Measurements from ENCODE around the gene BAIAP2L1.
"Not testable (repeated sequence)": the region's sequence is repeated elsewhere in the genome, so short reads cannot be mapped to it uniquely, and the experiment has no call there.

The BAIAP2L1 gene

DNA sequence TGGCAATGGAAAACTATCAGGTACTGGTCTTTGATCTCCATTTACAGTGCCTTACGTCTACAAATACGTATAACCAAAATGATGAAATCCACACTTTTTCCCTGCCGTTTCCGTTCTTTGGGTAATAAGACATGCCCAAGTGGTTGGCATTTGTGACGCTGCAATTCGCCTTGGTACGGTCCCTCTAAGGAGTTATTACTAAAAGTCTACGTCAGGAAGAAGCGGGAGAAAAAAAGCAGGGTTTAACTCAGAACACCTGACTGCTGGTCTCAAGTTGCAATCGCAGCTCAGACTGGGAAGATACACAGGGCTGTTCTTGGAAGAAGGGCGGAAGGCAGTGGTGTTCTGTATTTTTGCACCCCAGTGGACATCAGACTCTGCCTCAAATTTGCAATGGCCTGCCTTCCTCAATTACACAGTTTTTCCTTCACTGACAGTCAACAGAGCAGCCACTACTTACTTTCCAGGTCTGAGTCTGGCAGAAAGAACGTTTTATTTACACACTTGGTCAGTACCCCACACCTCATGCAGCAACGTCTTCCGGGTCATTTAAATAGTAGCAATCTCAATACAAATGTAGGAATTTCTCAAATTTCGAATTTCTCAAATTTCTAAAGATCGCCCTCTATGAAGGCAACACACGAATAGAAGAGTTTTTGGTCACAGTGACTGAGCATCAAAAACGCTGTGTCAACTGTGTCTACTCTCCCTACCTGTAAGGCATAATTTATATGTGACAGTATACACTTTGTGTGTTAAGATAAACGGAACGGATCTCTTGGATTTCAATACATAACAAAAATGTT, 2.1 kb downstream of the BAIAP2L1 start:
- FAIRE-seq, result peak; percentile 48
- no peak for TF ChIP-seq PAX5 (IDR thresholded peaks at IDR 0.05; ENCODE audit: insufficient read depth, low read length, severe bottlenecking)
- TF ChIP-seq POLR2A (IDR thresholded peaks at IDR 0.05; ENCODE audit: low read depth, low read length), result no peak
- no peak for TF ChIP-seq SPI1 (IDR thresholded peaks at IDR 0.05; ENCODE audit: low read depth, low read length)
- no peak for TF ChIP-seq POLR2AphosphoS5 (IDR thresholded peaks at IDR 0.05; ENCODE audit: low read depth, low read length)
- no peak for TF ChIP-seq TAF1 (IDR thresholded peaks at IDR 0.05; ENCODE audit: low read depth, low read length)
- no peak for TF ChIP-seq POU2F2 (IDR thresholded peaks at IDR 0.05; ENCODE audit: low read depth, low read length)
- no peak for DNase-seq (ENCODE audit: insufficient read length, low spot score)

DNA sequence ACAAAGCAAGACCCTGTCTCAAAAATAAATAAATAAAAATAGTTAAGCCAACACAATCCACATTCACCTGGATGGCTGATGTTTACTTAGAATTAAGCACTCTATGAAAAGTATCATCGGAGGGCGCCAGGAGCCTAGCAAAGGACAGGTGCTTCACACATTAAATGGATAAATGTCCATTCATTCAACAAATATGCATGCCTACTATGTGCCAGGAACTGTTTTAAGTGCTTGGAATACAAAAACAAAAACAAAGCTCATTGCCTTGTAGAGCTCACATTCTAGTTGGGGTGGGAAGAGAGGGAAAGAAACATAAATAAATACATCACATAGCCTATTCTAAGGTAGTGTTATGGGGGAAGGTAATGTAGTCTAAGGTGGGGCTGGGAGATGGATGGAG, 4.1 kb downstream of the BAIAP2L1 start:
- TF ChIP-seq SPI1 (IDR thresholded peaks at IDR 0.05; ENCODE audit: low read depth, low read length) (no peak), POLR2AphosphoS5 (IDR thresholded peaks at IDR 0.05; ENCODE audit: low read depth, low read length) (no peak), POU2F2 (IDR thresholded peaks at IDR 0.05; ENCODE audit: low read depth, low read length) (no peak), POLR2A (IDR thresholded peaks at IDR 0.05; ENCODE audit: low read depth, low read length) (no peak), PAX5 (IDR thresholded peaks at IDR 0.05; ENCODE audit: insufficient read depth, low read length, severe bottlenecking) (no peak), TAF1 (IDR thresholded peaks at IDR 0.05; ENCODE audit: low read depth, low read length) (no peak)
- DNase-seq (ENCODE audit: insufficient read length, low spot score) (no peak), FAIRE-seq (no peak)

DNA sequence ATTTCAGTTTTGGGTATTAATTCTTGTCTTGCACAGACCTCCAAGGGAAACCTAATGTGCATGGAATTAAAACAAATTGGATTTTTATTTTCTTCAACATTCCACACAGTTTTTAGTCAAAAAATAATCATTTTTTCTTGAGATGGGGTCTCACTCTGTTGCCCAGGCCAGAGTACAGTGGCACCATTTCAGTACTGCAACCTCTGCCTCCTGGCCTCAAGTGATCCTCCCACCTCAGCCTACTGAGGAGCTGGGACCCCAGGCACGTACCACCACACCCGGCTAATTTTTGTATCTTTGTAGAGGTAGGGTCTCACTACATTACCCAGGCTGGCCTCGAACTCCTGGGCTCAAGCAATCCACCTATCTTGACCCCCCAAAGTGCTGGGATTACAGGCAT, 4.9 kb downstream of the BAIAP2L1 start:
- TF ChIP-seq POLR2A (IDR thresholded peaks at IDR 0.05; ENCODE audit: low read depth, low read length) (no peak), TAF1 (IDR thresholded peaks at IDR 0.05; ENCODE audit: low read depth, low read length) (no peak), POU2F2 (IDR thresholded peaks at IDR 0.05; ENCODE audit: low read depth, low read length) (no peak), POLR2AphosphoS5 (IDR thresholded peaks at IDR 0.05; ENCODE audit: low read depth, low read length) (no peak), SPI1 (IDR thresholded peaks at IDR 0.05; ENCODE audit: low read depth, low read length) (no peak), PAX5 (IDR thresholded peaks at IDR 0.05; ENCODE audit: insufficient read depth, low read length, severe bottlenecking) (no peak)
- DNase-seq (ENCODE audit: insufficient read length, low spot score) (no peak), FAIRE-seq (no peak)

DNA sequence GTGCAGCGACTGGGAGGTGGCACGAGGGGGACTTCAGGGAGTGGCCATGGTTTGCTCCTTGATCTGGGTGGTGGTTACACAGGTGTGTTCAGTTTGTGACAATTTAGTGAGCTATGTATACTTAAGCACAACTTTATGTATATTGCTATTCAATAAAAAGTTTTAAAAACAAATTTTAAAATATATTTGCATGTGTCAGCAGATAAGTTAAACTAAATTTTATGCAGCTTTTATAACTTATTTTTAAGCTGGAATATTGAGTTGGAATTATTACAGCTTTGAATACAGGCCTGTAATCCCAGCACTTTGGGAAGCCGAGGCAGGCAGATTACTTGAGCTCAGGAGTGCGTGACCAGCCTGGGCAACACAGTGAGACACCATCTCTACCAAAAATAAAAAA, 5.4 kb downstream of the BAIAP2L1 start:
- TF ChIP-seq POLR2A (IDR thresholded peaks at IDR 0.05; ENCODE audit: low read depth, low read length) (no peak), PAX5 (IDR thresholded peaks at IDR 0.05; ENCODE audit: insufficient read depth, low read length, severe bottlenecking) (no peak), TAF1 (IDR thresholded peaks at IDR 0.05; ENCODE audit: low read depth, low read length) (no peak), SPI1 (IDR thresholded peaks at IDR 0.05; ENCODE audit: low read depth, low read length) (no peak), POU2F2 (IDR thresholded peaks at IDR 0.05; ENCODE audit: low read depth, low read length) (no peak), POLR2AphosphoS5 (IDR thresholded peaks at IDR 0.05; ENCODE audit: low read depth, low read length) (no peak)
- DNase-seq (ENCODE audit: insufficient read length, low spot score) (no peak), FAIRE-seq (no peak)

DNA sequence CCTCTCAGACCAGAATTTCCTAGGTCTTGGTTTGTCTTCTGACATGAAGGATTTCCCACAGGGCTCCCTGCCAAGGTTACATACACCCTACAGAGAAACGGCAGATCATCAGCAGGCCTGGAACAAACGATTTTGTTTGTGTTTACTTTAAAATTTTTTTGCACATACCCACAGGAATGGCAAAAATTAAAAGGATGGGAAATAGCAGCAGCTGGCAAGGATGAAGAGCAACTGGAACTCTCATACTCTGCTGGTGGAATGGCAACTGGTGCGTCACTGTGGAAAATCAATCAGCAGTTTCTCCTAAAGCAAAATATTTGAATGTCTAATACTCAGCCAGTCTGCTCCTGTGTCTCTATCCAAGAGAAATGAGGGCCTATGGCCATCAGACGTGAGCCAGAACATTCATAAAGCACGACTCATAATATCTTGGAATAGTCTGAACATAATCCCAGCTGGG, 6.5 kb downstream of the BAIAP2L1 start:
- FAIRE-seq, result no peak

DNA sequence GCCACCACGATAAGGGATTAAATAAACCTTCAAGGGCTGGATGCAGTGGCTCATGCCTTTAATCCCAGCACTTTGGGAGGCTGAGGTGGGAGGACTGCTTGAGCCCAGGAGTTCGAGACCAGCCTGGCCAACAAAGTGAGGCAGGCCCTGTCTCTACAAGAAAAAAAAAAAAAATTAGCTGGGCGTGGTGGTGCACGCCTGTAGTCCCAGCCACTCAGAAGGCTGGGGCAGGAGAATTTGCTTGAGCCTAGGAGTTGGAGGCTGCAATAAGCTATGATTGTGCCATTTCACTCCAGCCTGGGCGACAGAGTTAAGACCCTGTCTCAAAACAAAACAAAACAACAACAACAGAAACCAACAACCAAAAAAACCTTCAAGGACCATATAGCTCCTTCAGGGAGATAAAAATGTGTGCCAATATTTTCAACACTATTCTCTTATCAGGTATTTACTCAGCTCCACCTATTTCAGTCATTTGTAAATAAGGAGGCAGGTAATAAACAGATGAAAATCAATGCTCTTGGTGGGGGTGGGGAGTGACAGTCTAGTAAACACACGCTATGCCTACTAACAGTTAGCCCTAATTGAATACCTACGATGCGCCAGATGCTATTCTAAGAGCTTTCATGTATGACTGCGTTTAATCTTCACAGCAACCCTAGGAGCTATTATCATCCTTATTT, 13.2 kb downstream of the BAIAP2L1 start:
- FAIRE-seq (no peak), DNase-seq (ENCODE audit: insufficient read length, low spot score) (no peak)
- TF ChIP-seq POLR2A (IDR thresholded peaks at IDR 0.05; ENCODE audit: low read depth, low read length), result no peak
- TF ChIP-seq TAF1 (IDR thresholded peaks at IDR 0.05; ENCODE audit: low read depth, low read length), result no peak
- TF ChIP-seq SPI1 (IDR thresholded peaks at IDR 0.05; ENCODE audit: low read depth, low read length), result no peak
- TF ChIP-seq PAX5 (IDR thresholded peaks at IDR 0.05; ENCODE audit: insufficient read depth, low read length, severe bottlenecking), result no peak
- no peak for TF ChIP-seq POLR2AphosphoS5 (IDR thresholded peaks at IDR 0.05; ENCODE audit: low read depth, low read length)
- TF ChIP-seq POU2F2 (IDR thresholded peaks at IDR 0.05; ENCODE audit: low read depth, low read length), result no peak

More for the DNA sequence above, 6.5 kb downstream of the BAIAP2L1 start:
- no peak for TF ChIP-seq PAX5 (IDR thresholded peaks at IDR 0.05; ENCODE audit: insufficient read depth, low read length, severe bottlenecking)
- no peak for TF ChIP-seq POLR2AphosphoS5 (IDR thresholded peaks at IDR 0.05; ENCODE audit: low read depth, low read length)
- no peak for TF ChIP-seq TAF1 (IDR thresholded peaks at IDR 0.05; ENCODE audit: low read depth, low read length)
- TF ChIP-seq POLR2A (IDR thresholded peaks at IDR 0.05; ENCODE audit: low read depth, low read length), result no peak
- no peak for TF ChIP-seq SPI1 (IDR thresholded peaks at IDR 0.05; ENCODE audit: low read depth, low read length)
- TF ChIP-seq POU2F2 (IDR thresholded peaks at IDR 0.05; ENCODE audit: low read depth, low read length), result no peak
- no peak for DNase-seq (ENCODE audit: insufficient read length, low spot score)

DNA sequence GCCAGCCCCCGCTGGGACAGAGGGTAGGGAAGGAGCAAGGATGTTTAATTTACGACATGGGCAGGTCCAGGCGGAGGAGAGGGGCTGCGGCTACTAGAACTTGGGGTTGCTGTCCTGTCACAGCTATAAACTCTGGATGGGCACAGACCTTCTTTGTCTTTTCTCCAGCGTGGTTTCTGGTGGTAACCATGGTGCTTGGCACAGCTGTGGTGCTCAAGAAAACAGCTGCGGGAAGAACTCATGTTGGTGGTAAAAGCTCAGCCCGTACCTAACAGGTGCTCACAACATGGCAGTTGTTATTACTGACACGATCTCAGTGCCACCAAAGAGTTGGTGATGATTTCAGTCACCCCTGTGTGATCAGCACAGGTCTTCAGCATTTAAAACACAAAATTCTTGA, 13.8 kb downstream of the BAIAP2L1 start:
- DNase-seq (ENCODE audit: insufficient read length, low spot score) (no peak), FAIRE-seq (no peak)
- TF ChIP-seq POLR2AphosphoS5 (IDR thresholded peaks at IDR 0.05; ENCODE audit: low read depth, low read length), result no peak
- TF ChIP-seq POLR2A (IDR thresholded peaks at IDR 0.05; ENCODE audit: low read depth, low read length), result no peak
- TF ChIP-seq PAX5 (IDR thresholded peaks at IDR 0.05; ENCODE audit: insufficient read depth, low read length, severe bottlenecking), result no peak
- no peak for TF ChIP-seq TAF1 (IDR thresholded peaks at IDR 0.05; ENCODE audit: low read depth, low read length)
- TF ChIP-seq SPI1 (IDR thresholded peaks at IDR 0.05; ENCODE audit: low read depth, low read length), result no peak
- no peak for TF ChIP-seq POU2F2 (IDR thresholded peaks at IDR 0.05; ENCODE audit: low read depth, low read length)

DNA sequence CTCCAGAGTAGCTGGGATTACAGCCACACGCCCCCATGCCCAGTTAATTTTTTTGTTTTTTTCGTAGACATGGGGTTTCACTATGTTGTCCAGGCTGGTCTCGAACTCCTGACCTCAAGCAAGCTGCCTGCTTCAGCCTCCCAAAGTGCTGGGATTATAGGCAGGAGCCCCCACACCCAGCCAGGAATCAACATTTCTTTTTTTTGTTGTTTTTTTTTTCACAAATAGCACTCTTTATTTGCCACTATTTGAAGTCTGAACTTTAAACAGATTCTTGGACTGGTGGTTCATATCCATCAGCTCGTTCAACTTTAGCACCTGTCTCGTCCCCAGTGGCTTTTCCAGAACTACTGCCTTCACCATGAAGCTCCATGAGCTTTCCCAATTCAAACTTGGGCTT, 15.4 kb downstream of the BAIAP2L1 start:
- FAIRE-seq; DNase-seq (ENCODE audit: insufficient read length, low spot score): not testable (repeated sequence)

DNA sequence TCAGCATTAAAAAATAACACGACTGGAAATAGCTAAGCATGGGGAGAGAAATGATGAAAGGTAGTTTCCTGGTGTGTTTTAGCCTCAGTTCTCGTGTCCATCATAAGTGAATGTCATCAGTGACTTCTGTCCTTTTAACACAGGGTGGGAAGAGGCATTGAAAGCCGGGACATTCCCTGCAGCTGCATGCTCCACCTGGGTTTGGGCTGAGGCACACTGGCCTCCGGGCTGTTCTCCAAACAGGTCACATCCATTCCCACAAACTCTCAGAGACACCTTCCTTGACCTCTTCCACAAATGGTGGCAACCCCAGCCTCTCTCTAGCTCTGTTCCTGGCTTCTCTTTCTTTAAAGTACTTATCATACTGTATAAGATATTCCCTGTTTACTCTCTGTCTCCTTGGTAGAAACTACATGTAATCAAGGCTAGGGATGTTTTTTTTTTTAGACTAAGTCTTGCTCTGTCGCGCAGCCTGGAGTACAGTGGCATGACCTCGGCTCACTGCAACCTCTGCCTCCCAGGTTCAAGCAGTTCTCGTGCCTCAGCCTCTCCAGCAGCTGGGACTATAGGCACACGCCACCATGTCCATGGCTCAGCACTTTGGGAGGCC, 22.6 kb downstream of the BAIAP2L1 start:
- DNase-seq (ENCODE audit: insufficient read length, low spot score) (no peak), FAIRE-seq (peak; percentile 62)
- TF ChIP-seq POLR2A (IDR thresholded peaks at IDR 0.05; ENCODE audit: low read depth, low read length), result no peak
- TF ChIP-seq POU2F2 (IDR thresholded peaks at IDR 0.05; ENCODE audit: low read depth, low read length), result no peak
- no peak for TF ChIP-seq SPI1 (IDR thresholded peaks at IDR 0.05; ENCODE audit: low read depth, low read length)
- TF ChIP-seq TAF1 (IDR thresholded peaks at IDR 0.05; ENCODE audit: low read depth, low read length), result no peak
- TF ChIP-seq POLR2AphosphoS5 (IDR thresholded peaks at IDR 0.05; ENCODE audit: low read depth, low read length), result no peak
- no peak for TF ChIP-seq PAX5 (IDR thresholded peaks at IDR 0.05; ENCODE audit: insufficient read depth, low read length, severe bottlenecking)

Measured in GM12891 (cell line).